Endodermal cell (in vitro differentiated cells): ENCODE results near the gene BHLHE23. TPM values are rescaled to one million over a fixed set of nuclear protein-coding genes. Genes with fewer than 3 reads are reported as not detected.

ENCODE experiments used
- DNase-seq: peaks from one replicate; pipeline ENCODE4 v3.0.0-alpha.2; 2017
- H3K27ac ChIP-seq: 2 replicates; pipeline ENCODE4 v1.5.1; 2013; ENCODE audit warnings: mild to moderate bottlenecking, low read depth, low read length, moderate library complexity
- H3K27me3 ChIP-seq: 2 replicates; pipeline ENCODE4 v1.6.1; 2013; ENCODE audit warnings: mild to moderate bottlenecking, low read length, moderate library complexity; ENCODE audit not compliant: insufficient read depth, control insufficient read depth, poor library complexity, severe bottlenecking
- H3K36me3 ChIP-seq: 2 replicates; pipeline ENCODE4 v1.7.0; 2013; ENCODE audit warnings: mild to moderate bottlenecking, low read length, moderate library complexity; ENCODE audit not compliant: control insufficient read depth, insufficient read depth
- H3K4me1 ChIP-seq: one replicate; pipeline ENCODE4 v1.7.0; 2013; ENCODE audit warnings: low read length; ENCODE audit not compliant: control insufficient read depth, insufficient read depth
- H3K4me3 ChIP-seq: 2 replicates; pipeline ENCODE4 v1.5.1; 2013; ENCODE audit warnings: mild to moderate bottlenecking, low read length, moderate library complexity
- H3K9ac ChIP-seq: 2 replicates; pipeline ENCODE4 v1.6.1; 2013; ENCODE audit warnings: mild to moderate bottlenecking, low read length, moderate library complexity; ENCODE audit not compliant: poor library complexity, severe bottlenecking; ENCODE audit errors: extremely low read depth
- H3K9me3 ChIP-seq: 2 replicates; pipeline ENCODE4 v1.6.1; 2013; ENCODE audit warnings: mild to moderate bottlenecking, low read length, moderate library complexity; ENCODE audit not compliant: control insufficient read depth
- H3K27ac Mint-ChIP-seq: 2 replicates; pipeline ENCODE4 v1.8.0; 2020; ENCODE audit warnings: mixed read lengths
- H3K27me3 Mint-ChIP-seq: 2 replicates; pipeline ENCODE4 v1.8.0; 2021; ENCODE audit warnings: mild to moderate bottlenecking, mixed read lengths; ENCODE audit not compliant: insufficient read depth
- H3K36me3 Mint-ChIP-seq: 2 replicates; pipeline ENCODE4 v1.8.0; 2020; ENCODE audit warnings: low read depth, mixed read lengths
- H3K4me1 Mint-ChIP-seq: 2 replicates; pipeline ENCODE4 v1.8.0; 2020; ENCODE audit warnings: mixed read lengths
- H3K4me3 Mint-ChIP-seq: 2 replicates; pipeline ENCODE4 v1.8.0; 2020; ENCODE audit warnings: mild to moderate bottlenecking, moderate library complexity, mixed read lengths
- H3K9me3 Mint-ChIP-seq: 2 replicates; pipeline ENCODE4 v1.8.0; 2020; ENCODE audit warnings: mild to moderate bottlenecking, mixed read lengths
- CTCF ChIP-seq: fragments of 200-600 bp; sonication (generic); conservative IDR thresholded peaks from 2 replicates; pipeline ENCODE4 v1.5.0; 2021; ENCODE audit warnings: antibody characterized with exemption, mild to moderate bottlenecking
- whole genome bisulfite sequencing, 2 experiments: methylation state at CpG; one replicate each; pipeline versions ENCODE4 v1.1.5 to v1.1.7; 2013; ENCODE audit warnings: missing lambda C conversion rate in 2 of 2, mixed read lengths in 1 of 2; ENCODE audit not compliant: insufficient coverage in 1 of 2, insufficient read length in 1 of 2; 5-methylcytosine and 5-hydroxymethylcytosine counted together
- total RNA-seq, 2 donors: library from RNA; stranded (reverse); fragmentation: NEBNext Ultra II Directional in 1 of 2; extraction: Animal tissue kit (Norgen Biotek cat#: 25700) in 1 of 2; gene quantifications; 2 replicates in 1 of 2; 3 replicates in 1 of 2; pipeline ENCODE4 v1.2.1, GENCODE V29; 2021

Gene BHLHE23
- total RNA-seq, 2 donors from 2014 or later, result not detected

GRCh38 chr20:63032861-63033793 lies 26.4 kb upstream of the BHLHE23 start:
- no peak overlapping the region for H3K9ac ChIP-seq
- 27 to 36% methylated on average over 26 to 34 of the region's 34 CpGs for WGBS, 2 experiments
- DNase-seq, result no peak
- Mint-ChIP-seq H3K4me3 (no peak overlapping the region), H3K9me3 (no peaks in the 10 kb centered on the region), H3K36me3 (no peaks in the 10 kb centered on the region), H3K4me1 (peaks cover 4% of the 10 kb centered on the region), H3K27me3 (peaks cover 29% of the 10 kb centered on the region), H3K27ac (no peak overlapping the region)
- H3K4me3 ChIP-seq, result no peak overlapping the region
- H3K9me3 ChIP-seq, result no peaks in the 10 kb centered on the region
- no peaks in the 10 kb centered on the region for H3K36me3 ChIP-seq
- no peaks in the 10 kb centered on the region for H3K4me1 ChIP-seq
- peaks cover 28% of the 10 kb centered on the region for H3K27me3 ChIP-seq
- no peak for TF ChIP-seq CTCF
- peak overlapping the region; percentile 38 for H3K27ac ChIP-seq

GRCh38 chr20:63032026-63032800 lies 25.4 kb upstream of the BHLHE23 start:
- H3K27ac ChIP-seq, result no peak overlapping the region
- no peak overlapping the region for H3K4me3 Mint-ChIP-seq
- peaks cover 31% of the 10 kb centered on the region for H3K27me3 Mint-ChIP-seq
- TF ChIP-seq CTCF, result no peak
- H3K36me3 Mint-ChIP-seq, result no peaks in the 10 kb centered on the region
- WGBS, 2 experiments, result 70 to 87% methylated on average over 15 to 22 of the region's 22 CpGs
- no peaks in the 10 kb centered on the region for H3K36me3 ChIP-seq
- H3K9me3 ChIP-seq, result no peaks in the 10 kb centered on the region
- H3K27me3 ChIP-seq, result peaks cover 32% of the 10 kb centered on the region
- no peak for DNase-seq
- H3K27ac Mint-ChIP-seq, result no peak overlapping the region
- H3K4me1 Mint-ChIP-seq, result peaks cover 4% of the 10 kb centered on the region
- H3K4me1 ChIP-seq, result no peaks in the 10 kb centered on the region
- H3K9me3 Mint-ChIP-seq, result no peaks in the 10 kb centered on the region
- H3K4me3 ChIP-seq, result no peak overlapping the region
- H3K9ac ChIP-seq, result no peak overlapping the region

GRCh38 chr20:63031251-63032014 lies 24.7 kb upstream of the BHLHE23 start:
- H3K9me3 Mint-ChIP-seq, result no peaks in the 10 kb centered on the region
- 80 to 85% methylated on average over 10 to 24 of the region's 24 CpGs for WGBS, 2 experiments
- peaks cover 4% of the 10 kb centered on the region for H3K4me1 Mint-ChIP-seq
- DNase-seq, result no peak
- no peak overlapping the region for H3K4me3 ChIP-seq
- no peak for TF ChIP-seq CTCF
- no peaks in the 10 kb centered on the region for H3K9me3 ChIP-seq
- no peaks in the 10 kb centered on the region for H3K36me3 ChIP-seq
- H3K27me3 ChIP-seq, result peaks cover 35% of the 10 kb centered on the region
- H3K27me3 Mint-ChIP-seq, result peaks cover 29% of the 10 kb centered on the region
- H3K4me3 Mint-ChIP-seq, result no peak overlapping the region
- H3K4me1 ChIP-seq, result no peaks in the 10 kb centered on the region
- H3K36me3 Mint-ChIP-seq, result no peaks in the 10 kb centered on the region
- H3K27ac ChIP-seq, result no peak overlapping the region
- no peak overlapping the region for H3K27ac Mint-ChIP-seq
- H3K9ac ChIP-seq, result no peak overlapping the region
